Glutamatergic neuron (in vitro differentiated cells): ENCODE data around the gene TNFRSF4. TPM values are rescaled to one million over a fixed set of nuclear protein-coding genes. Genes with fewer than 3 reads are reported as not detected.

Experiments used
- DNase-seq: peaks from one replicate; pipeline ENCODE4 v3.0.0; 2022
- H3K27ac Mint-ChIP-seq: one replicate; pipeline ENCODE4 v1.8.0; 2020; ENCODE audit warnings: mild to moderate bottlenecking, mixed read lengths, inconsistent platforms; ENCODE audit not compliant: unreplicated experiment
- H3K27me3 Mint-ChIP-seq: one replicate; pipeline ENCODE4 v1.8.0; 2020; ENCODE audit warnings: mild to moderate bottlenecking, moderate library complexity, mixed read lengths, inconsistent platforms; ENCODE audit not compliant: unreplicated experiment
- H3K36me3 Mint-ChIP-seq: one replicate; pipeline ENCODE4 v1.8.0; 2020; ENCODE audit warnings: mild to moderate bottlenecking, mixed read lengths, inconsistent platforms; ENCODE audit not compliant: unreplicated experiment
- H3K4me1 Mint-ChIP-seq: one replicate; pipeline ENCODE4 v1.8.0; 2020; ENCODE audit warnings: mild to moderate bottlenecking, low read depth, mixed read lengths, inconsistent platforms; ENCODE audit not compliant: unreplicated experiment
- H3K4me3 Mint-ChIP-seq: one replicate; pipeline ENCODE4 v1.8.0; 2020; ENCODE audit warnings: mild to moderate bottlenecking, mixed read lengths, inconsistent platforms; ENCODE audit not compliant: unreplicated experiment
- H3K9me3 Mint-ChIP-seq: one replicate; pipeline ENCODE4 v1.8.0; 2020; ENCODE audit warnings: mild to moderate bottlenecking, moderate library complexity, mixed read lengths, inconsistent platforms; ENCODE audit not compliant: unreplicated experiment
- long read RNA-seq: library from polyadenylated mRNA; unstranded; transcript quantifications from one replicate; pipeline ENCODE4 v2.0.0, GENCODE V29; 2020; ENCODE audit not compliant: unreplicated experiment
- total RNA-seq: library from RNA; stranded (reverse); fragmentation: NEBNext Ultra II Directional; extraction: Animal tissue kit (Norgen Biotek cat#: 25700); gene quantifications from one replicate; pipeline ENCODE4 v1.2.1, GENCODE V29; 2021; ENCODE audit not compliant: unreplicated experiment
- TF ChIP-seq, protein P1 (sequence below): fragments of 200-600 bp; sonication (generic); IDR thresholded peaks from one replicate; pipeline ENCODE4 v1.5.0; 2021; ENCODE audit not compliant: partially characterized antibody, unreplicated experiment

Gene TNFRSF4
- 0.29 TPM for total RNA-seq
- long read RNA-seq, result 0 reads

- Mint-ChIP-seq H3K4me3 (no peak within 1 kb of the TSS), H3K27me3 (peaks cover 8% of the 10 kb centered on the region), H3K36me3 (no peaks in the 10 kb centered on the region), H3K4me1 (peaks cover 6% of the 10 kb centered on the region), H3K9me3 (peaks cover 3% of the 10 kb centered on the region), H3K27ac (no peak within 1 kb of the TSS)
- TF ChIP-seq, protein P1, sequence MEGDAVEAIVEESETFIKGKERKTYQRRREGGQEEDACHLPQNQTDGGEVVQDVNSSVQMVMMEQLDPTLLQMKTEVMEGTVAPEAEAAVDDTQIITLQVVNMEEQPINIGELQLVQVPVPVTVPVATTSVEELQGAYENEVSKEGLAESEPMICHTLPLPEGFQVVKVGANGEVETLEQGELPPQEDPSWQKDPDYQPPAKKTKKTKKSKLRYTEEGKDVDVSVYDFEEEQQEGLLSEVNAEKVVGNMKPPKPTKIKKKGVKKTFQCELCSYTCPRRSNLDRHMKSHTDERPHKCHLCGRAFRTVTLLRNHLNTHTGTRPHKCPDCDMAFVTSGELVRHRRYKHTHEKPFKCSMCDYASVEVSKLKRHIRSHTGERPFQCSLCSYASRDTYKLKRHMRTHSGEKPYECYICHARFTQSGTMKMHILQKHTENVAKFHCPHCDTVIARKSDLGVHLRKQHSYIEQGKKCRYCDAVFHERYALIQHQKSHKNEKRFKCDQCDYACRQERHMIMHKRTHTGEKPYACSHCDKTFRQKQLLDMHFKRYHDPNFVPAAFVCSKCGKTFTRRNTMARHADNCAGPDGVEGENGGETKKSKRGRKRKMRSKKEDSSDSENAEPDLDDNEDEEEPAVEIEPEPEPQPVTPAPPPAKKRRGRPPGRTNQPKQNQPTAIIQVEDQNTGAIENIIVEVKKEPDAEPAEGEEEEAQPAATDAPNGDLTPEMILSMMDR, result no peak
- peak; percentile 18 for DNase-seq
These were observed at the start of gene TNFRSF4 for GRCh38 chr1:1213345-1214265. TNFRSF4 (minus strand) TSS chr1:1214153; CDS start chr1:1214127, 26 bp downstream.

- peaks cover 5% of the 10 kb centered on the region for H3K27me3 Mint-ChIP-seq
- H3K9me3 Mint-ChIP-seq, result peaks cover 15% of the 10 kb centered on the region
- peaks cover 17% of the 10 kb centered on the region for H3K4me1 Mint-ChIP-seq
- DNase-seq, result no peak
- H3K36me3 Mint-ChIP-seq, result no peaks in the 10 kb centered on the region
- no peak overlapping the region for H3K4me3 Mint-ChIP-seq
- TF ChIP-seq, protein P1, result no peak
- no peak overlapping the region for H3K27ac Mint-ChIP-seq
These were observed 48.8 kb upstream of the TNFRSF4 start for GRCh38 chr1:1262758-1263157.

- H3K27ac Mint-ChIP-seq, result no peak overlapping the region
- TF ChIP-seq, protein P1, result no peak
- peaks cover 15% of the 10 kb centered on the region for H3K9me3 Mint-ChIP-seq
- H3K36me3 Mint-ChIP-seq, result no peaks in the 10 kb centered on the region
- peaks cover 17% of the 10 kb centered on the region for H3K4me1 Mint-ChIP-seq
- no peak overlapping the region for H3K4me3 Mint-ChIP-seq
- DNase-seq, result no peak
- peaks cover 7% of the 10 kb centered on the region for H3K27me3 Mint-ChIP-seq
These were observed 48.1 kb upstream of the TNFRSF4 start for GRCh38 chr1:1262071-1262470.

DNA sequence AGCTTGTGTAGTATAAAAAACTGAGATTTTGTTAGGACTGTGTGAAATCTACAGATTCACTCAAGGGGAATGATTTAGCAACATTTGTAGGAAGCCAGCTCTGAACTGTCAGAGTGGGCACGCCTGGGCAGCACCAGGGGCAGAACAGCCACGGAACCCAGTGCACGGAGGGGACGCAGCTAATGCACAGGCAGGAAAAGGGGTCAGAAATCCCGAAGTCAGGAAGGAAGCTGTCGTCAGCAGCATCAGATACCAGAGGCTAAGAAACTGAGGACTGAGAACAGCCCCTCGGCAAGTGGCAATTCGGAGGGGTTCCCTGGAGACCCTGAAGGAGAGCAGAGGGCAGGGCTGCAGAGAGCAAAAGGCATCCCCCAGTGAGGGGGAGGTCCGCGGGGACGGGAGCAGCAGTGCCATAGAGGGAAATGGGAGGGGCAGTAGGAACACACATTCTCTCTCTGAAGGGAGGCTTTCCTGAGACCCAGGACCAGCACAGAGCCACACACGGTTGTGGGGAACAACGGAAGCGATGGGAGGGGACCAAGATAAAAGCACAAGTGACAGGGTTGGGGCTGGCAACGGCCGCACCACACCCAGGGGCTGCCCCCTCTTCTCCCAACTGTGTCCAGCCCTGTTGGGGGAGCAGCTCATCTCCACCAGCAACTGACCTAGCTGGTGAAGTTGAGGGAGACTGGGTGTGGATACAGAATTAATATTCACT, 47.0 kb upstream of the TNFRSF4 start:
- Mint-ChIP-seq H3K9me3 (peaks cover 14% of the 10 kb centered on the region), H3K4me3 (peak overlapping the region; percentile 61), H3K27ac (peak overlapping the region; percentile 56), H3K36me3 (no peaks in the 10 kb centered on the region), H3K4me1 (peaks cover 21% of the 10 kb centered on the region), H3K27me3 (peaks cover 7% of the 10 kb centered on the region)
- TF ChIP-seq, protein P1, result no peak
- peak; percentile 38 for DNase-seq
